ENCODE data around the gene MFSD1.

- TF ChIP-seq PHF8 (conservative IDR thresholded peaks at IDR 0.05; ENCODE audit: low read depth, low read length) (no peak), FOSL1 (IDR thresholded peaks at IDR 0.05; ENCODE audit: insufficient read depth, low read depth, low read length) (no peak), POLR2A (IDR thresholded peaks at IDR 0.05; ENCODE audit: control extremely low read depth in 1 of 2, low read depth in 2 of 2, low read length in 2 of 2) (no peak), CBX8 (IDR thresholded peaks at IDR 0.05; ENCODE audit: borderline replicate concordance, low read depth, low read length) (no peak)
These were observed 15.9 kb upstream of the MFSD1 start for GRCh38 chr3:158785972-158786371.

All from H1 (cell line).